Stimulated activated naive CD4-positive, alpha-beta T cell (primary cell): ENCODE results near the gene GALNT2.

Experiments
- DNase-seq, 6 experiments: peaks; one replicate each; lab custom pipeline; 2025; lab: John Stamatoyannopoulos, UW

GALNT2 gene

GRCh38 chr1:230129341-230129740, 62.3 kb downstream of the GALNT2 start:
- DNase-seq = no peak

- no peak for DNase-seq
Observed at GRCh38 chr1:230130172-230130944, 63.3 kb downstream of the GALNT2 start.

- DNase-seq = no peak
Observed at GRCh38 chr1:230131457-230131856, 64.4 kb downstream of the GALNT2 start.

GRCh38 chr1:230132758-230133157, 65.7 kb downstream of the GALNT2 start:
- no peak for DNase-seq

- DNase-seq = no peak
Observed at GRCh38 chr1:230135726-230136125, 68.7 kb downstream of the GALNT2 start.

GRCh38 chr1:230136453-230137336, 69.7 kb downstream of the GALNT2 start:
- DNase-seq = no peak

GRCh38 chr1:230137337-230137815, 70.3 kb downstream of the GALNT2 start:
- DNase-seq = no peak

- no peak for DNase-seq
Observed at GRCh38 chr1:230138561-230139239, 71.7 kb downstream of the GALNT2 start.

GRCh38 chr1:230139315-230139714, 72.3 kb downstream of the GALNT2 start:
- no peak for DNase-seq

GRCh38 chr1:230139741-230140140, 72.7 kb downstream of the GALNT2 start:
- no peak for DNase-seq

- DNase-seq = no peak
Observed at GRCh38 chr1:230140221-230141020, 73.4 kb downstream of the GALNT2 start.

- DNase-seq = no peak
Observed at GRCh38 chr1:230141021-230141648, 74.1 kb downstream of the GALNT2 start.

- DNase-seq = no peak
Observed at GRCh38 chr1:230141797-230142607, 75.0 kb downstream of the GALNT2 start.

GRCh38 chr1:230142608-230143210, 75.7 kb downstream of the GALNT2 start:
- DNase-seq = no peak

GRCh38 chr1:230143534-230143933, 76.5 kb downstream of the GALNT2 start:
- DNase-seq = no peak

GRCh38 chr1:230144010-230144614, 77.1 kb downstream of the GALNT2 start:
- no peak for DNase-seq

GRCh38 chr1:230144758-230145504, 77.9 kb downstream of the GALNT2 start:
- no peak for DNase-seq

GRCh38 chr1:230145505-230145899, 78.5 kb downstream of the GALNT2 start:
- DNase-seq = no peak
